DOHH2 (cell line): Measurements from ENCODE around the gene GMPR.

Experiments
- H3F3A ChIP-seq: fragments of 200-600 bp; sonication (generic), shearing (Covaris generic); 2 replicates; pipeline ENCODE4 v1.6.0; 2016; ENCODE audit warnings: antibody characterized with exemption, mild to moderate bottlenecking; ENCODE audit not compliant: control insufficient read depth, insufficient read depth
- H3K27ac ChIP-seq: fragments of 200-600 bp; sonication (generic); 2 replicates; pipeline ENCODE4 v1.5.1; 2014; ENCODE audit warnings: low read depth, mild to moderate bottlenecking, low read length, moderate library complexity
- H3K27me3 ChIP-seq: fragments of 200-600 bp; sonication (generic); 2 replicates; pipeline ENCODE4 v1.6.1; 2014; ENCODE audit warnings: mild to moderate bottlenecking, low read length, mixed read lengths; ENCODE audit not compliant: control insufficient read depth
- H3K36me3 ChIP-seq: fragments of 200-600 bp; sonication (generic); 2 replicates; pipeline ENCODE4 v1.6.1; 2014; ENCODE audit warnings: mild to moderate bottlenecking, low read length, moderate library complexity, mixed read lengths; ENCODE audit not compliant: control insufficient read depth
- H3K4me1 ChIP-seq: fragments of 200-600 bp; sonication (generic); 2 replicates; pipeline ENCODE4 v1.6.1; 2014; ENCODE audit warnings: mild to moderate bottlenecking, low read length, mixed read lengths; ENCODE audit not compliant: control insufficient read depth
- H3K4me2 ChIP-seq: fragments of 200-600 bp; sonication (generic); 2 replicates; pipeline ENCODE4 v1.6.0; 2014; ENCODE audit warnings: mild to moderate bottlenecking, low read length, moderate library complexity
- H3K4me3 ChIP-seq: fragments of 200-600 bp; sonication (generic); 2 replicates; pipeline ENCODE4 v1.5.1; 2014; ENCODE audit warnings: mild to moderate bottlenecking, low read length, mixed read lengths
- H3K79me2 ChIP-seq: fragments of 200-600 bp; sonication (generic); 2 replicates; pipeline ENCODE4 v1.6.1; 2014; ENCODE audit warnings: mild to moderate bottlenecking, low read length, mixed read lengths; ENCODE audit not compliant: control insufficient read depth
- H3K9me2 ChIP-seq: fragments of 200-600 bp; sonication (generic); replicated peaks from 2 replicates; pipeline ENCODE4 v1.6.1; 2014; ENCODE audit warnings: mild to moderate bottlenecking, low read length, mixed read lengths; ENCODE audit not compliant: control insufficient read depth
- H3K9me3 ChIP-seq: fragments of 200-600 bp; sonication (generic); 2 replicates; pipeline ENCODE4 v1.6.1; 2014; ENCODE audit warnings: antibody characterized with exemption, low read length, mixed read lengths; ENCODE audit not compliant: control insufficient read depth, insufficient read depth
- H4K20me1 ChIP-seq: fragments of 200-600 bp; sonication (generic); 2 replicates; pipeline ENCODE4 v1.6.0; 2014; ENCODE audit warnings: low read depth, mild to moderate bottlenecking, antibody characterized with exemption, low read length, moderate library complexity; ENCODE audit not compliant: control insufficient read depth, insufficient read depth
- CTCF ChIP-seq: fragments of 200-600 bp; sonication (generic); IDR thresholded peaks from one replicate; pipeline ENCODE4 v1.5.1; 2014; ENCODE audit warnings: antibody characterized with exemption, mild to moderate bottlenecking, low read depth, low read length; ENCODE audit not compliant: poor library complexity, severe bottlenecking
- EZH2phosphoT487 ChIP-seq: fragments of 200-600 bp; sonication (generic); IDR thresholded peaks from 2 replicates; pipeline ENCODE4 v1.6.1; 2017; ENCODE audit warnings: borderline replicate concordance, mild to moderate bottlenecking, antibody characterized with exemption, low read length, moderate library complexity, mixed read lengths

The GMPR gene

GRCh38 chr6:16270178-16270794 is 31.9 kb downstream of the GMPR start:
- peaks cover 7% of the 10 kb centered on the region for H3K27me3 ChIP-seq
- TF ChIP-seq EZH2phosphoT487, result no peak
- TF ChIP-seq CTCF, result no peak

DNA sequence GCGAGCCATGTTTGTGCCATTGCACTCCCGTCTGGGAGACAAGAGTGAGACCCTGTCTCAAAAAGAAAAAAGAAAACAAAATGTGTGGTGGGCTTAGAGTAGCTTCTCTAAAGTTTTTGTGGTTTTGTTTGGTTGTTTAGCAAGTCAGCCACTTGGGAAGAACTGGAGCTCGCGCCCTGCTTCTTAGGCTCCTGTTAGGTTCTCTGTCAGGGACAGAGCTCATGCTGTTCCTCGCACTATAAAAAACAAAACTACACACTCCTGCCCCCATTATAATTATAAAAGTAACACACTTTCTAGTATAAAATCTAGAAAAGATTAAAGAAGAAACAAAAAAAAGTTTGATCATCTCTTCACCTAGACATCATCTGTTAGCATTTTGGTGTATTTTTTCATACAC is 33.0 kb downstream of the GMPR start:
- TF ChIP-seq EZH2phosphoT487, result no peak
- no peak for TF ChIP-seq CTCF
- Histone ChIP-seq H3K9me3 (no peaks in the 10 kb centered on the region), H3K4me3 (no peak overlapping the region), H3K36me3 (no peaks in the 10 kb centered on the region), H3K4me2 (no peak overlapping the region), H3K4me1 (no peaks in the 10 kb centered on the region), H3K9me2 (no peaks in the 10 kb centered on the region), H3K27ac (no peak overlapping the region), H3K79me2 (no peaks in the 10 kb centered on the region), H3K27me3 (peaks cover 7% of the 10 kb centered on the region), H3F3A (no peaks in the 10 kb centered on the region), H4K20me1 (no peaks in the 10 kb centered on the region)

More at GRCh38 chr6:16270178-16270794, 31.9 kb downstream of the GMPR start:
- Histone ChIP-seq H3K9me2 (no peaks in the 10 kb centered on the region), H3F3A (no peaks in the 10 kb centered on the region), H3K4me1 (no peaks in the 10 kb centered on the region), H3K36me3 (no peaks in the 10 kb centered on the region), H3K4me2 (no peak overlapping the region), H3K9me3 (no peaks in the 10 kb centered on the region), H4K20me1 (no peaks in the 10 kb centered on the region), H3K27ac (no peak overlapping the region), H3K4me3 (no peak overlapping the region), H3K79me2 (no peaks in the 10 kb centered on the region)

DNA sequence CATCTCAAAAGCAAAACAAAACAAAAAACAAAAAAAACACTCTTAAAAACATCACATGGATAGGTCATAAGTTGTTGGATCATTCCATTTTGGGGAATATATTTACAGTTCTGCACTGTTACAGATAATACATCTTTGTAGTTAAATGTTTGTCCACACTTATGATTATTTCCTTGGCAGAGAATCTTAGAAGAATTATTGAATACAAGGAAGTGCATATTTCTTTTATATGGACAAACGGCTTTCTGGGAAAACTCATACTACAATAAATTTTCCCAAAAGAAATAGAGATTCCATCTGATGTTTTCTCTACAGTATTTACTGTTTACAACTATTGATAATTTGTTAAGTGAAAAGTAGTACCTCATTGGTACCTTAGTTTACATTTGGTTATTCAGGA is 33.8 kb downstream of the GMPR start:
- Histone ChIP-seq H3K9me2 (no peaks in the 10 kb centered on the region), H3K4me1 (no peaks in the 10 kb centered on the region), H3K36me3 (no peaks in the 10 kb centered on the region), H3K4me2 (no peak overlapping the region), H3K79me2 (no peaks in the 10 kb centered on the region), H3K27ac (no peak overlapping the region), H4K20me1 (no peaks in the 10 kb centered on the region), H3F3A (no peaks in the 10 kb centered on the region), H3K9me3 (no peaks in the 10 kb centered on the region), H3K27me3 (peaks cover 7% of the 10 kb centered on the region), H3K4me3 (no peak overlapping the region)
- no peak for TF ChIP-seq EZH2phosphoT487
- TF ChIP-seq CTCF, result no peak
